Fibroblast of skin of left biceps (primary cell): ENCODE measurements around the gene KIF2C.
"Not testable (repeated sequence)": the region's sequence is repeated elsewhere in the genome, so short reads cannot be mapped to it uniquely, and the experiment has no call there.

ENCODE experiments used
- DNase-seq, 2 experiments: peaks; one replicate each; pipeline ENCODE4 v3.0.0-alpha.2; 2013; ENCODE audit warnings: low read depth in 2 of 2

KIF2C gene

DNA sequence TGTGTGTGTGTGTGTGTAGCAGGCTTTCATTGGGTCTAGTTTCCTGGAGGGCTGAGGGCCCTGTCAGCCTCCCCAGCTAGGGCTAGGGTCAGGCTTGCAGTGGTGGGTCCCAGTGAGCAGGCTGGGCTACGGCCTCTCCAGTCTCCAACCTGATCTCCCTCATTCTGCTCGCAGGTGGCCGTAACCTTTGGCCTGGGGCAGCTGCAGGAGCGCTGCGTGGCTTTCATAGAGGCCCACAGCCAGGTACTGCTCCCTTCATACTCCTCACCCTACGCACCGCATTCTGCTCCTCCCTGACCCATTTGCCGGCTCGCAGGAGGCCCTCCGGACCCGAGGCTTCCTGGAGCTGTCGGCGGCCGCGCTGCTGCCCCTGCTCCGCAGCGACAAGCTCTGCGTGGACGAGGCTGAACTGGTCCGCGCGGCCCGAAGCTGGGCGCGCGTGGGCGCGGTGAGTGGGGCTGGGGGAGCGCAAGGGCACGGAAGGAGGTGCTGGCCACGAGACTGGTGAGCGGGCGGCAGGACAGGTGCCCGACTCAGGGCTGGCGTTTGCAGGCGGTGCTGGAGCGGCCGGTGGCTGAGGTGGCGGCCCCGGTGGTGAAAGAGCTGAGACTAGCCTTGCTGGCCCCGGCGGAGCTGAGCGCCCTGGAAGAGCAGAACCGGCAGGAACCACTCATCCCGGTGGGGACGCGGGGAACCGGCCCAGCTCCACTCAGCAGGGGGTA lies 73.3 kb downstream of the KIF2C start:
- DNase-seq, result no peak

DNA sequence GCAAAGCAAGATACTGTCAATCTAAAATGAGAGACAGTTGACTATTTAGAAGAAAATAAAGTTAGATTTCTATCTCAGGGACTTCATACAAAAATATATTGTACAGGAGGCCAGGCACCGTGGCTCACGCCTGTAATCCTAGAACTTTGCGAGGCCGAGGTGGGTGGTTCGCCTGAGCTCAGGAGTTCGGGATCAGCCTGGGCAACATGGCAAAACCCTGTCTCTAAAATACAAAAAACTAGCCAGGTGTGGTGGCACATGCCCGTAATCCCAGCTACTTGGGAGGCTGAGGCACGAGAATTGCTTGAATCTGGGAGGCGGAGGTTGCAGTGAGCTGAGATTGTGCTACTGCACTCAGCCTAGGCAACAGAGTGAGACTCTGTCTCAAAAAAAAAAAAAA lies 76.3 kb downstream of the KIF2C start:
- not testable (repeated sequence) for DNase-seq

DNA sequence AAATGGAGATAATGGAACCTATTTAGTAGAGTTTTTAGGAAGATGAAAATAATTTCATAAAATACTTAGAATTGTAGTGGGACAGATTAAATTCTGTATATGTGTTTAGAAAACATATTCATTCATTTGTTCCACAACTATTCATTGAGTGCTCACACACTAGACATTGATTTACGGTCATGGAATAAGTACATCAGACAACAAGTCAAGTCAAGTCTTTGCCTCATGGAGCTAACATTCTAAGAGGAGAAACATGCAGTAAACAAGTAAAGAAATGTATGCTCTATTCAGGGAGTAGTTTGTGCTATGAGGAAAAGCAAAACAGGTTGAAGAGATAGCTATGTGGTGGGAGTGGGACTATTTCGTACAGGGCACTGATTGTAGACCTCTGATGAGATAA lies 77.7 kb downstream of the KIF2C start:
- no peak for DNase-seq
